ENCODE data around the gene CCDC159. TPM values are rescaled to one million over a fixed set of nuclear protein-coding genes. Genes with fewer than 3 reads are reported as not detected.

CCDC159 gene
- total and polyA plus RNA-seq, 2 of the 13 experiments (the other 11 are each of a cell fraction or from before 2014, with no cell fraction given), result 1.7 to 6.3 TPM

- TF ChIP-seq UBTF (CRISPR knock-in tag; IDR thresholded peaks at IDR 0.05), result peak; percentile 70
- no peak for TF ChIP-seq BATF2 (CRISPR knock-in tag; IDR thresholded peaks at IDR 0.05)
- peak; percentile 60; the same call in 1 of the 2 replicates for TF ChIP-seq TFAP4 (IDR thresholded peaks at IDR 0.05; ENCODE audit: borderline replicate concordance, low read depth)
- TF ChIP-seq POGZ (CRISPR knock-in tag; IDR thresholded peaks at IDR 0.05), result 0 out of 2 replicates have a peak, but pooled peaks have one; percentile 20
- no peak for TF ChIP-seq GLI4 (CRISPR knock-in tag; IDR thresholded peaks at IDR 0.05; ENCODE audit: borderline replicate concordance)
- TF ChIP-seq SIN3A (IDR thresholded peaks at IDR 0.05; ENCODE audit: borderline replicate concordance, low read depth, low read length), result peak; percentile 28; the same call in 1 of the 2 replicates
- TF ChIP-seq ZNF224 (CRISPR knock-in tag; IDR thresholded peaks at IDR 0.05), result 0 out of 2 replicates have a peak, but pooled peaks have one; percentile 42
- peak; percentile 92 for TF ChIP-seq KDM1A (CRISPR knock-in tag; IDR thresholded peaks at IDR 0.05)
- 0 out of 2 replicates have a peak, but pooled peaks have one; percentile 22 for TF ChIP-seq MYC (CRISPR knock-in tag; IDR thresholded peaks at IDR 0.05; ENCODE audit: borderline replicate concordance)
- TF ChIP-seq KDM3A (CRISPR knock-in tag; IDR thresholded peaks at IDR 0.05; ENCODE audit: low read depth), result 0 out of 2 replicates have a peak, but pooled peaks have one; percentile 31
- no peak for TF ChIP-seq ARHGAP35 (CRISPR knock-in tag; IDR thresholded peaks at IDR 0.05; ENCODE audit: borderline replicate concordance)
- no peak for TF ChIP-seq ZNF230 (CRISPR knock-in tag; IDR thresholded peaks at IDR 0.05)
- TF ChIP-seq ZNF550 (CRISPR knock-in tag; IDR thresholded peaks at IDR 0.05; ENCODE audit: borderline replicate concordance), result 0 out of 2 replicates have a peak, but pooled peaks have one; percentile 59
- TF ChIP-seq GPBP1L1 (CRISPR knock-in tag; IDR thresholded peaks at IDR 0.05), result no peak
- TF ChIP-seq ZFY (CRISPR knock-in tag; IDR thresholded peaks at IDR 0.05), result peak; percentile 50; the same call in 1 of the 2 replicates
- TF ChIP-seq E2F1 (CRISPR knock-in tag; IDR thresholded peaks at IDR 0.05), result no peak
- TF ChIP-seq HDAC2 (CRISPR knock-in tag; IDR thresholded peaks at IDR 0.05), result peak; percentile 70
- TF ChIP-seq KLF12 (CRISPR knock-in tag; IDR thresholded peaks at IDR 0.05; ENCODE audit: borderline replicate concordance), result peak; percentile 18; the same call in 1 of the 2 replicates
- 0 out of 2 replicates have a peak, but pooled peaks have one; percentile 23 for TF ChIP-seq ZNF503 (CRISPR knock-in tag; IDR thresholded peaks at IDR 0.05)
- peak; percentile 99 for TF ChIP-seq ZMYM2 (CRISPR knock-in tag; IDR thresholded peaks at IDR 0.05)
Observed at GRCh38 chr19:11382898-11383705, 36.8 kb downstream of the CCDC159 start (continued).
